K562 (cell line): Measurements from ENCODE around the gene TAF4. TPM values are rescaled to one million over a fixed set of nuclear protein-coding genes. Genes with fewer than 3 reads are reported as not detected.

Source experiments
- ATAC-seq: fragments of 200-7000 bp; cut with Tn5 transposase; 3 replicates; pipeline ENCODE4 v1.9.1; 2020; ENCODE audit warnings: moderate library complexity
- BruUV-seq: library from RNA; stranded (reverse); fragments of 400-500 nt; replicated peaks from 2 replicates; lab custom pipeline; 2021; lab: Mats Ljungman, UMichigan
- CTCF ChIA-PET: fragments of 300-600 bp; formaldehyde crosslinking; extraction: SDS; loops from one replicate; lab custom pipeline; 2021; ENCODE audit warnings: low intra/inter-chr PET ratio; lab: Yijun Ruan, JAX
- POLR2A ChIA-PET: fragments of 300-600, 350-650 bp; sonication (Branson Sonifier 250); formaldehyde crosslinking; extraction: SDS; loops from one replicate; lab custom pipeline; 2021; ENCODE audit warnings: antibody characterized with exemption, inconsistent platforms; lab: Yijun Ruan, JAX
- DNase-seq, 4 experiments: peaks; one replicate each; pipeline versions ENCODE4 v3.0.0 to v3.0.0-alpha.2; 2011 to 2018; ENCODE audit warnings: low spot score in 3 of 4, mixed read lengths in 3 of 4; ENCODE audit errors: extremely low read depth in 1 of 4
- FAIRE-seq: peaks from 2 replicates; lab custom pipeline; 2011; peaks lifted over from hg19 to GRCh38; lab: Jason Lieb, UNC
- H2AFZ ChIP-seq: 2 replicates; pipeline ENCODE4 v1.6.0; 2011; ENCODE audit warnings: low read depth, low read length, control low read depth, inconsistent platforms
- H3K27ac ChIP-seq: fragments of 200-600 bp; 3 replicates; pipeline ENCODE4 v1.8.0; 2011; ENCODE audit warnings: low read depth, mild to moderate bottlenecking, control low read depth, inconsistent platforms, low read length, moderate library complexity, mixed read lengths; ENCODE audit errors: extremely low read depth
- H3K27me3 ChIP-seq, 2 experiments: fragments of 300-600 bp in 1 of 2; 2 replicates in 1 of 2; 3 replicates in 1 of 2; pipeline versions ENCODE4 v1.6.0 to v1.8.0; 2011; ENCODE audit warnings: inconsistent platforms in 2 of 2, low read length in 2 of 2, mild to moderate bottlenecking in 1 of 2, mixed read lengths in 1 of 2, moderate library complexity in 1 of 2; ENCODE audit not compliant: control insufficient read depth in 2 of 2, insufficient read depth in 2 of 2
- H3K36me3 ChIP-seq: fragments of 300-600 bp; 3 replicates; pipeline ENCODE4 v1.8.0; 2011; ENCODE audit warnings: mild to moderate bottlenecking, low read length, inconsistent platforms; ENCODE audit not compliant: control insufficient read depth, insufficient read depth
- H3K4me1 ChIP-seq, 2 experiments: fragments of 200-600 bp in 1 of 2; replicated peaks in 1 of 2; 2 replicates in 1 of 2; 3 replicates in 1 of 2; pipeline versions ENCODE4 v1.5.1 to v1.8.0; 2011; ENCODE audit warnings: inconsistent platforms in 2 of 2, low read length in 2 of 2, mild to moderate bottlenecking in 1 of 2, mixed read lengths in 1 of 2, moderate library complexity in 1 of 2; ENCODE audit not compliant: control insufficient read depth in 2 of 2, insufficient read depth in 2 of 2
- H3K4me2 ChIP-seq: 2 replicates; pipeline ENCODE4 v1.6.1; 2011; ENCODE audit warnings: low read length, control low read depth, inconsistent platforms, mixed read lengths; ENCODE audit not compliant: insufficient read depth
- H3K4me3 ChIP-seq: fragments of 200-600 bp; sonication (generic), shearing (Covaris generic); 2 replicates; pipeline ENCODE4 v1.5.1; 2016; ENCODE audit warnings: control low read depth, inconsistent platforms
- H3K79me2 ChIP-seq: fragments of 200-600 bp; 3 replicates; pipeline ENCODE4 v1.8.0; 2011; ENCODE audit warnings: low read length, inconsistent platforms; ENCODE audit not compliant: control insufficient read depth, insufficient read depth
- H3K9ac ChIP-seq, 2 experiments: 2 replicates each; pipeline versions ENCODE4 v1.6.0 to v1.6.1; 2011; ENCODE audit warnings: low read depth in 2 of 2, low read length in 2 of 2, control low read depth in 1 of 2, inconsistent platforms in 1 of 2, mild to moderate bottlenecking in 1 of 2, mixed read lengths in 1 of 2; ENCODE audit not compliant: insufficient read depth in 1 of 2
- H3K9me1 ChIP-seq: one replicate; pipeline ENCODE4 v1.6.0; 2011; ENCODE audit warnings: inconsistent platforms, mild to moderate bottlenecking, low read length, moderate library complexity; ENCODE audit not compliant: control insufficient read depth, insufficient read depth
- H3K9me3 ChIP-seq: replicated peaks from 2 replicates; pipeline ENCODE4 v1.5.1; 2011; ENCODE audit warnings: low read depth, low read length, inconsistent platforms; ENCODE audit not compliant: control insufficient read depth, insufficient read depth
- H4K20me1 ChIP-seq: replicated peaks from 2 replicates; pipeline ENCODE4 v1.6.1; 2011; ENCODE audit warnings: low read length, inconsistent platforms, mixed read lengths; ENCODE audit not compliant: control insufficient read depth, insufficient read depth
- ARID3B ChIP-seq: fragments of 250-450 bp; sonication (Bioruptor Pico); IDR thresholded peaks from 2 replicates; pipeline ENCODE4 v1.4.0; 2020; ENCODE audit warnings: borderline replicate concordance
- KLF6 ChIP-seq: fragments of 250-450 bp; sonication (Bioruptor Pico); IDR thresholded peaks from 2 replicates; pipeline ENCODE4 v1.4.0; 2020; ENCODE audit warnings: mild to moderate bottlenecking, moderate library complexity, borderline replicate concordance
- L3MBTL2 ChIP-seq: fragments of 450-650 bp; IDR thresholded peaks from 2 replicates; pipeline ENCODE4 v1.6.1; 2016; ENCODE audit warnings: mild to moderate bottlenecking, moderate library complexity
- SMAD1 ChIP-seq: fragments of 150-350 bp; IDR thresholded peaks from 2 replicates; pipeline ENCODE4 v1.6.1; 2014; ENCODE audit warnings: low read length, low read depth; ENCODE audit not compliant: partially characterized antibody
- WGBS: fragments of 100-300 bp; shearing (Covaris generic); methylation state at CpG from one replicate; pipeline ENCODE4 v1.1.6; 2016; ENCODE audit warnings: low coverage, mixed read lengths; ENCODE audit not compliant: insufficient coverage; ENCODE audit errors: missing lambda C conversion rate; 5-methylcytosine and 5-hydroxymethylcytosine counted together
- in situ Hi-C: fragments of 300-500 bp; cut with MboI; formaldehyde crosslinking; loops from 4 replicates; pipeline ENCODE4 v1.15.0; 2018; ENCODE audit warnings: inconsistent platforms, mixed read lengths
- intact Hi-C: fragments of 100-400 bp; cut with micrococcal nuclease; formaldehyde crosslinking; loops from 2 replicates; pipeline ENCODE4 v1.14.2; 2022
- polyA plus RNA-seq, 8 experiments: library from polyadenylated mRNA; depleted of rRNA in 4 of 8; stranded (reverse) in 5 of 8; unstranded in 3 of 8; fragments of >200 nt; fragmentation: Nextera tagmentation in 2 of 8; fragmentation: Illumina TruSeq in 1 of 8; extraction: Ambion mirVana in 2 of 8; extraction: Trizol in 1 of 8; gene quantifications; 2 replicates each; pipeline versions ENCODE4 v1.2.1 to v1.2.3, GENCODE V29; 2011 to 2014; ENCODE audit warnings: inconsistent platforms in 1 of 8, missing spikeins in 1 of 8
- total RNA-seq, 7 experiments: library from RNA; depleted of rRNA in 6 of 7; stranded (reverse); fragments of >200 nt in 6 of 7; fragmentation: Illumina TruSeq in 2 of 7; extraction: Trizol in 2 of 7; gene quantifications; 2 replicates each; pipeline versions ENCODE4 v1.2.1 to v1.2.3, GENCODE V29; 2011 to 2021; ENCODE audit warnings: low replicate concordance in 1 of 7
- TF ChIP-seq, protein P1 (sequence below): fragments of 200-600 bp; sonication (generic); IDR thresholded peaks from one replicate; pipeline ENCODE4 v1.6.1; 2012; ENCODE audit warnings: mild to moderate bottlenecking, low read depth, low read length, inconsistent platforms

The TAF4 gene
- total and polyA plus RNA-seq, 9 of the 15 experiments (the other 6 are each of a cell fraction or from before 2014, with no cell fraction given): 0.44 to 28.3 (median 5.6) TPM

- POLR2A ChIA-PET: interaction anchor here (0.6 to 1.0 kb wide), 2 partner anchors 9 to 56 kb away, joined by 3 read pairs; no protein-coding TSS in a partner anchor
- Histone ChIP-seq H3K4me1 (peaks cover 0 to 20% of the 10 kb centered on the region in 2 experiments; a peak in 2 of 5 replicates), H3K4me3 (no peak overlapping the region), H3K36me3 (peaks cover 6% of the 10 kb centered on the region; the same call in 1 of the 3 replicates), H3K27me3 (no peaks in the 10 kb centered on the region), H3K4me2 (no peak overlapping the region), H3K9me1 (no peaks in the 10 kb centered on the region), H3K27ac (no peak overlapping the region), H3K9me3 (no peaks in the 10 kb centered on the region; the same call in 1 of the 2 replicates), H2AFZ (no peak overlapping the region), H3K79me2 (no peaks in the 10 kb centered on the region), H4K20me1 (no peaks in the 10 kb centered on the region), H3K9ac (no peak overlapping the region)
- WGBS: 33% methylated on average over 16 of the region's 22 CpGs
- in situ Hi-C loops: no loop called here
- no peak for ATAC-seq
- intact Hi-C loops: no loop called here
- no TSS peak for BruUV-seq
- no peak for FAIRE-seq
- TF ChIP-seq KLF6 (CRISPR knock-in tag): no peak
- no peak for TF ChIP-seq ARID3B (CRISPR knock-in tag)
- TF ChIP-seq L3MBTL2: no peak
- TF ChIP-seq SMAD1: no peak
- TF ChIP-seq, protein P1, sequence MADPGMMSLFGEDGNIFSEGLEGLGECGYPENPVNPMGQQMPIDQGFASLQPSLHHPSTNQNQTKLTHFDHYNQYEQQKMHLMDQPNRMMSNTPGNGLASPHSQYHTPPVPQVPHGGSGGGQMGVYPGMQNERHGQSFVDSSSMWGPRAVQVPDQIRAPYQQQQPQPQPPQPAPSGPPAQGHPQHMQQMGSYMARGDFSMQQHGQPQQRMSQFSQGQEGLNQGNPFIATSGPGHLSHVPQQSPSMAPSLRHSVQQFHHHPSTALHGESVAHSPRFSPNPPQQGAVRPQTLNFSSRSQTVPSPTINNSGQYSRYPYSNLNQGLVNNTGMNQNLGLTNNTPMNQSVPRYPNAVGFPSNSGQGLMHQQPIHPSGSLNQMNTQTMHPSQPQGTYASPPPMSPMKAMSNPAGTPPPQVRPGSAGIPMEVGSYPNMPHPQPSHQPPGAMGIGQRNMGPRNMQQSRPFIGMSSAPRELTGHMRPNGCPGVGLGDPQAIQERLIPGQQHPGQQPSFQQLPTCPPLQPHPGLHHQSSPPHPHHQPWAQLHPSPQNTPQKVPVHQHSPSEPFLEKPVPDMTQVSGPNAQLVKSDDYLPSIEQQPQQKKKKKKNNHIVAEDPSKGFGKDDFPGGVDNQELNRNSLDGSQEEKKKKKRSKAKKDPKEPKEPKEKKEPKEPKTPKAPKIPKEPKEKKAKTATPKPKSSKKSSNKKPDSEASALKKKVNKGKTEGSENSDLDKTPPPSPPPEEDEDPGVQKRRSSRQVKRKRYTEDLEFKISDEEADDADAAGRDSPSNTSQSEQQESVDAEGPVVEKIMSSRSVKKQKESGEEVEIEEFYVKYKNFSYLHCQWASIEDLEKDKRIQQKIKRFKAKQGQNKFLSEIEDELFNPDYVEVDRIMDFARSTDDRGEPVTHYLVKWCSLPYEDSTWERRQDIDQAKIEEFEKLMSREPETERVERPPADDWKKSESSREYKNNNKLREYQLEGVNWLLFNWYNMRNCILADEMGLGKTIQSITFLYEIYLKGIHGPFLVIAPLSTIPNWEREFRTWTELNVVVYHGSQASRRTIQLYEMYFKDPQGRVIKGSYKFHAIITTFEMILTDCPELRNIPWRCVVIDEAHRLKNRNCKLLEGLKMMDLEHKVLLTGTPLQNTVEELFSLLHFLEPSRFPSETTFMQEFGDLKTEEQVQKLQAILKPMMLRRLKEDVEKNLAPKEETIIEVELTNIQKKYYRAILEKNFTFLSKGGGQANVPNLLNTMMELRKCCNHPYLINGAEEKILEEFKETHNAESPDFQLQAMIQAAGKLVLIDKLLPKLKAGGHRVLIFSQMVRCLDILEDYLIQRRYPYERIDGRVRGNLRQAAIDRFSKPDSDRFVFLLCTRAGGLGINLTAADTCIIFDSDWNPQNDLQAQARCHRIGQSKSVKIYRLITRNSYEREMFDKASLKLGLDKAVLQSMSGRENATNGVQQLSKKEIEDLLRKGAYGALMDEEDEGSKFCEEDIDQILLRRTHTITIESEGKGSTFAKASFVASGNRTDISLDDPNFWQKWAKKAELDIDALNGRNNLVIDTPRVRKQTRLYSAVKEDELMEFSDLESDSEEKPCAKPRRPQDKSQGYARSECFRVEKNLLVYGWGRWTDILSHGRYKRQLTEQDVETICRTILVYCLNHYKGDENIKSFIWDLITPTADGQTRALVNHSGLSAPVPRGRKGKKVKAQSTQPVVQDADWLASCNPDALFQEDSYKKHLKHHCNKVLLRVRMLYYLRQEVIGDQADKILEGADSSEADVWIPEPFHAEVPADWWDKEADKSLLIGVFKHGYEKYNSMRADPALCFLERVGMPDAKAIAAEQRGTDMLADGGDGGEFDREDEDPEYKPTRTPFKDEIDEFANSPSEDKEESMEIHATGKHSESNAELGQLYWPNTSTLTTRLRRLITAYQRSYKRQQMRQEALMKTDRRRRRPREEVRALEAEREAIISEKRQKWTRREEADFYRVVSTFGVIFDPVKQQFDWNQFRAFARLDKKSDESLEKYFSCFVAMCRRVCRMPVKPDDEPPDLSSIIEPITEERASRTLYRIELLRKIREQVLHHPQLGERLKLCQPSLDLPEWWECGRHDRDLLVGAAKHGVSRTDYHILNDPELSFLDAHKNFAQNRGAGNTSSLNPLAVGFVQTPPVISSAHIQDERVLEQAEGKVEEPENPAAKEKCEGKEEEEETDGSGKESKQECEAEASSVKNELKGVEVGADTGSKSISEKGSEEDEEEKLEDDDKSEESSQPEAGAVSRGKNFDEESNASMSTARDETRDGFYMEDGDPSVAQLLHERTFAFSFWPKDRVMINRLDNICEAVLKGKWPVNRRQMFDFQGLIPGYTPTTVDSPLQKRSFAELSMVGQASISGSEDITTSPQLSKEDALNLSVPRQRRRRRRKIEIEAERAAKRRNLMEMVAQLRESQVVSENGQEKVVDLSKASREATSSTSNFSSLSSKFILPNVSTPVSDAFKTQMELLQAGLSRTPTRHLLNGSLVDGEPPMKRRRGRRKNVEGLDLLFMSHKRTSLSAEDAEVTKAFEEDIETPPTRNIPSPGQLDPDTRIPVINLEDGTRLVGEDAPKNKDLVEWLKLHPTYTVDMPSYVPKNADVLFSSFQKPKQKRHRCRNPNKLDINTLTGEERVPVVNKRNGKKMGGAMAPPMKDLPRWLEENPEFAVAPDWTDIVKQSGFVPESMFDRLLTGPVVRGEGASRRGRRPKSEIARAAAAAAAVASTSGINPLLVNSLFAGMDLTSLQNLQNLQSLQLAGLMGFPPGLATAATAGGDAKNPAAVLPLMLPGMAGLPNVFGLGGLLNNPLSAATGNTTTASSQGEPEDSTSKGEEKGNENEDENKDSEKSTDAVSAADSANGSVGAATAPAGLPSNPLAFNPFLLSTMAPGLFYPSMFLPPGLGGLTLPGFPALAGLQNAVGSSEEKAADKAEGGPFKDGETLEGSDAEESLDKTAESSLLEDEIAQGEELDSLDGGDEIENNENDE: no peak
- no peak for DNase-seq
- CTCF ChIA-PET: no interaction called here
These were observed 97.5 kb downstream of the TAF4 start for GRCh38 chr20:61968036-61968810.
